HCT116 (cell line): ENCODE measurements around the gene DEGS1. TPM values are rescaled to one million over a fixed set of nuclear protein-coding genes. Genes with fewer than 3 reads are reported as not detected.

Experiments used
- ATAC-seq: fragments of 200-7000 bp; cut with Tn5 transposase; 2 replicates; pipeline ENCODE4 v1.9.1; 2020; ENCODE audit warnings: mild to moderate bottlenecking, moderate library complexity
- BruUV-seq: library from RNA; stranded (reverse); fragments of 400-500 nt; replicated peaks from 2 replicates; lab custom pipeline; 2021; lab: Mats Ljungman, UMichigan
- CTCF ChIA-PET: fragments of 300-600 bp; sonication (Branson Sonifier 250); formaldehyde crosslinking; loops from one replicate; lab custom pipeline; 2021; ENCODE audit warnings: antibody characterized with exemption; lab: Charles Lee
- POLR2A ChIA-PET: fragments of 300-600, 350-600 bp; sonication (Branson Sonifier 250); formaldehyde crosslinking; loops from one replicate; lab custom pipeline; 2021; ENCODE audit warnings: antibody characterized with exemption; lab: Charles Lee
- RAD21 ChIA-PET, 2 experiments: fragments of 300-600 bp; sonication (Branson Sonifier 250); formaldehyde crosslinking; loops; one replicate each; lab custom pipeline; 2023; ENCODE audit warnings: low total read pairs in 2 of 2; ENCODE audit not compliant: uncharacterized antibody in 2 of 2, unreplicated experiment in 2 of 2, low non-redundant PET in 1 of 2; lab: Charles Lee
- DNase-seq: peaks from one replicate; pipeline ENCODE4 v3.0.0-alpha.2; 2010; ENCODE audit warnings: low read depth, low spot score
- H2AFZ ChIP-seq: fragments of 200-600 bp; shearing (Covaris generic), sonication (generic); 2 replicates; pipeline ENCODE4 v1.6.1; 2017; ENCODE audit warnings: low read depth, mixed run types, mixed read lengths, antibody characterized with exemption, low read length; ENCODE audit not compliant: poor library complexity, severe bottlenecking
- H3K27ac ChIP-seq: 2 replicates; pipeline ENCODE4 v1.5.1; 2012; ENCODE audit warnings: low read depth, low read length
- H3K27me3 ChIP-seq: fragments of 200-600 bp; sonication (generic); 2 replicates; pipeline ENCODE4 v1.6.1; 2016; ENCODE audit warnings: mixed run types, low read length, mixed read lengths; ENCODE audit not compliant: insufficient read depth
- H3K36me3 ChIP-seq, 2 experiments: fragments of 200-500 bp in 1 of 2; fragments of 200-600 bp in 1 of 2; sonication (Bioruptor generic) in 1 of 2; sonication (generic) in 1 of 2; 2 replicates each; pipeline versions ENCODE4 v1.5.1 to v1.6.1; 2014 to 2016; ENCODE audit warnings: low read length in 2 of 2, inconsistent platforms in 1 of 2, mixed read lengths in 1 of 2, mixed run types in 1 of 2; ENCODE audit not compliant: insufficient read depth in 2 of 2, control insufficient read depth in 1 of 2
- H3K4me1 ChIP-seq, 2 experiments: fragments of 200-600 bp in 1 of 2; sonication (generic) in 1 of 2; 2 replicates each; pipeline versions ENCODE4 v1.5.1 to v1.6.1; 2012 to 2017; ENCODE audit warnings: low read length in 2 of 2, inconsistent platforms in 1 of 2, mild to moderate bottlenecking in 1 of 2, mixed read lengths in 1 of 2, mixed run types in 1 of 2, moderate library complexity in 1 of 2; ENCODE audit not compliant: insufficient read depth in 2 of 2, control insufficient read depth in 1 of 2
- H3K4me2 ChIP-seq: fragments of 200-600 bp; sonication (generic); 2 replicates; pipeline ENCODE4 v1.6.1; 2017; ENCODE audit warnings: mixed run types, low read length, mixed read lengths
- H3K4me3 ChIP-seq, 2 experiments: fragments of 200-600 bp in 1 of 2; sonication (generic) in 1 of 2; replicated peaks in 1 of 2; 2 replicates each; pipeline ENCODE4 v1.5.1; 2011 to 2016; ENCODE audit warnings: low read length in 2 of 2, control low read depth in 1 of 2, low read depth in 1 of 2, mild to moderate bottlenecking in 1 of 2, mixed read lengths in 1 of 2, mixed run types in 1 of 2
- H3K79me2 ChIP-seq: fragments of 200-600 bp; sonication (generic); 2 replicates; pipeline ENCODE4 v1.6.1; 2017; ENCODE audit warnings: mild to moderate bottlenecking, mixed run types, low read length, moderate library complexity, mixed read lengths; ENCODE audit not compliant: insufficient read depth
- H3K9ac ChIP-seq: fragments of 200-600 bp; sonication (generic); 2 replicates; pipeline ENCODE4 v1.6.1; 2016; ENCODE audit warnings: low read length, mixed read lengths
- H3K9me2 ChIP-seq: fragments of 200-600 bp; sonication (generic), shearing (Covaris generic); 2 replicates; pipeline ENCODE4 v1.6.1; 2017; ENCODE audit warnings: mixed run types, mild to moderate bottlenecking, moderate library complexity; ENCODE audit not compliant: insufficient read depth
- H3K9me3 ChIP-seq, 2 experiments: fragments of 200-500 bp in 1 of 2; fragments of 200-600 bp in 1 of 2; sonication (Bioruptor generic) in 1 of 2; sonication (generic) in 1 of 2; 2 replicates each; pipeline ENCODE4 v1.6.1; 2014 to 2017; ENCODE audit warnings: low read length in 2 of 2, mixed read lengths in 2 of 2, inconsistent platforms in 1 of 2, low read depth in 1 of 2, mild to moderate bottlenecking in 1 of 2, mixed run types in 1 of 2, moderate library complexity in 1 of 2; ENCODE audit not compliant: control insufficient read depth in 1 of 2, insufficient read depth in 1 of 2
- H4K20me1 ChIP-seq: fragments of 200-600 bp; sonication (generic), shearing (Covaris generic); 2 replicates; pipeline ENCODE4 v1.6.1; 2017; ENCODE audit warnings: mixed run types, mild to moderate bottlenecking, moderate library complexity; ENCODE audit not compliant: insufficient read depth
- CBX3 ChIP-seq: IDR thresholded peaks from 2 replicates; pipeline ENCODE4 v1.6.1; 2012; ENCODE audit warnings: low read depth
- ELF1 ChIP-seq: IDR thresholded peaks from 2 replicates; pipeline ENCODE4 v1.6.1; 2012; ENCODE audit warnings: low read depth, borderline replicate concordance
- EZH2phosphoT487 ChIP-seq: fragments of 200-600 bp; IDR thresholded peaks from 2 replicates; pipeline ENCODE4 v1.6.1; 2018; ENCODE audit warnings: antibody characterized with exemption, borderline replicate concordance
- JUND ChIP-seq: IDR thresholded peaks from 2 replicates; pipeline ENCODE4 v1.6.1; 2012
- MAX ChIP-seq: IDR thresholded peaks from 2 replicates; pipeline ENCODE4 v1.6.1; 2012
- POLR2A ChIP-seq: IDR thresholded peaks from 2 replicates; pipeline ENCODE4 v1.7.0; 2011; ENCODE audit warnings: borderline replicate concordance; ENCODE audit not compliant: insufficient read depth, insufficient read length; ENCODE audit errors: extremely low read depth
- TCF7L2 ChIP-seq: IDR thresholded peaks from 2 replicates; pipeline ENCODE4 v1.7.0; 2011; ENCODE audit warnings: borderline replicate concordance, inconsistent platforms; ENCODE audit not compliant: insufficient read depth, insufficient read length; ENCODE audit errors: extremely low read depth
- ZBTB33 ChIP-seq: IDR thresholded peaks from 2 replicates; pipeline ENCODE4 v1.6.1; 2011; ENCODE audit warnings: mild to moderate bottlenecking, low read length, moderate library complexity; ENCODE audit not compliant: insufficient replicate concordance; ENCODE audit errors: extremely low read depth
- ZNF274 ChIP-seq: fragments of 200-500 bp; sonication (Bioruptor generic); IDR thresholded peaks from 2 replicates; pipeline ENCODE4 v1.6.1; 2014; ENCODE audit warnings: mild to moderate bottlenecking, low read depth, low read length, inconsistent platforms
- intact Hi-C: fragments of 100-400 bp; cut with micrococcal nuclease; formaldehyde crosslinking; loops from 2 replicates; pipeline ENCODE4 v1.10.0; 2022
- total RNA-seq: library from RNA; stranded (reverse); gene quantifications from one replicate; pipeline ENCODE4 v1.2.1, GENCODE V29; 2021; ENCODE audit not compliant: unreplicated experiment

Gene DEGS1
- total RNA-seq, 1 experiment from 2014 or later: 23.1 TPM

GRCh38 chr1:224237119-224237881 is 54.3 kb downstream of the DEGS1 start:
- TF ChIP-seq ELF1 (no peak), CBX3 (no peak), MAX (no peak), TCF7L2 (no peak), JUND (no peak), EZH2phosphoT487 (no peak), ZNF274 (no peak), POLR2A (no peak), ZBTB33 (no peak)
- ChIA-PET POLR2A (no interaction called here), RAD21 (no interaction called here), CTCF (no interaction called here)
- H3K4me3 ChIP-seq: no peak overlapping the region
- H3K9me2 ChIP-seq: no peaks in the 10 kb centered on the region
- no TSS peak for BruUV-seq
- intact Hi-C loops: no loop called here
- no peak for DNase-seq
- no peaks in the 10 kb centered on the region for H3K79me2 ChIP-seq
- H3K4me1 ChIP-seq: no peaks in the 10 kb centered on the region
- no peak overlapping the region for H2AFZ ChIP-seq
- no peak for ATAC-seq
- H4K20me1 ChIP-seq: no peaks in the 10 kb centered on the region
- H3K4me2 ChIP-seq: no peak overlapping the region
- no peak overlapping the region for H3K27ac ChIP-seq
- no peaks in the 10 kb centered on the region for H3K27me3 ChIP-seq
- H3K36me3 ChIP-seq: peaks cover 0 to 2% of the 10 kb centered on the region in 2 experiments; a peak in 1 of 4 replicates
- no peak overlapping the region for H3K9ac ChIP-seq
- no peaks in the 10 kb centered on the region for H3K9me3 ChIP-seq
